ENCODE measurements around the gene OR56B1.
"Not testable (repeated sequence)": the region's sequence is repeated elsewhere in the genome, so short reads cannot be mapped to it uniquely, and the experiment has no call there.

Gene OR56B1

DNA sequence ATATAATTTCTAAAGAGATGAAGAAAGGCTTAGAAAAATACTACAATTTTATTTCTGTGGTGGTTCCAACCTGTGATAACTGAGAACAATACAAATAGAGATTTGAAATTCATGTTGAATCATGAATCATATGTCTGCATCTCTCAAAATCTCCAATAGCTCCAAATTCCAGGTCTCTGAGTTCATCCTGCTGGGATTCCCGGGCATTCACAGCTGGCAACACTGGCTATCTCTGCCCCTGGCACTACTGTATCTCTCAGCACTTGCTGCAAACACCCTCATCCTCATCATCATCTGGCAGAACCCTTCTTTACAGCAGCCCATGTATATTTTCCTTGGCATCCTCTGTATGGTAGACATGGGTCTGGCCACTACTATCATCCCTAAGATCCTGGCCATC lies at the start of gene OR56B1:
TSS of gene OR56B1 (plus strand) at position 53 of the 400 bp plus-strand sequence. CDS start at position 122, 69 bp downstream.
- no peak for DNase-seq

- DNase-seq, result no peak
These were observed 47.8 kb upstream of the OR56B1 start for GRCh38 chr11:5688482-5688881.

- no peak for DNase-seq
These were observed 46.7 kb upstream of the OR56B1 start, which contains the start of gene TRIM22 for GRCh38 chr11:5689551-5689983. Gene TRIM22 (plus strand): TSS chr11:5689790. CDS start chr11:5696233, 6,443 bp downstream.

- no peak for DNase-seq
These were observed 46.0 kb upstream of the OR56B1 start for GRCh38 chr11:5690216-5690615.

- no peak for DNase-seq
These were observed 45.5 kb upstream of the OR56B1 start for GRCh38 chr11:5690736-5691135.

- not testable (repeated sequence) for DNase-seq
These were observed 44.8 kb upstream of the OR56B1 start for GRCh38 chr11:5691238-5691963.

DNA sequence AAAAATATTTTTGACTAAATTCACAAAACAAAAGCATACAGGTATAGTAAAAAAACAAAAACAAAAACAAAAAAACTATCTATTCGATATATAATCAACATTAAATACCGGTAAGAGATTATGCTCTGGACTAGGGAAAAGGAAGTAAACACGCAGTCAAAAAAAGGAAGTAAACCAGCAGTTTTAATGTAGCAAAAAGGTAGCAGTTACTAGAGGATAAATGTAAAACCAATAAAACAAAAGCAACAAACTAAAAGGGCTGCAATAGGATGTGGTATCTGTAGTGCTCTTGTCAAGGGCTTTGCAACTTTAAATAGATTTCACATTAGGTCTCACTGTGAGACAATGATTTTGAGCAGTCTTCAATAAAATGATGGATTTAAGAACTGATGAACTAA lies 44.3 kb upstream of the OR56B1 start:
- no peak for DNase-seq

DNA sequence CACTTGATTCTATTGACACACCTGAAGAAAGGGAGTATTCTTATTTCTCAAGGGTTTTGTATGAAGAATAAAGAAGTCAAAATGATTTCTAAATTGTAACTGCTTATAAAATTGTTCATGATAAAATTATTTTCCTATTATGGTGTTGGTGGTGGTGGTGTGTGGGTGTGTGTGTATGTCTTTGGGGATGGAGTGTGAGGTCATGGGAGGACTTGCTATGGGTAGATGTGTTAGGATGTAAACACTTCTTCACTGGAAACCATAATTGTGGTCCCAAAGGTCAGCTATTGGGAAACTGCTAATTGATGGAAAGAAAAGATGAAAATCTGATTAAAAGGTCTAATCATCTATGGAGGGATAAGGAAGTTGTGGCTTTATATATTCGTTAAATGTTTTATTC lies 41.6 kb upstream of the OR56B1 start:
- no peak for DNase-seq

DNA sequence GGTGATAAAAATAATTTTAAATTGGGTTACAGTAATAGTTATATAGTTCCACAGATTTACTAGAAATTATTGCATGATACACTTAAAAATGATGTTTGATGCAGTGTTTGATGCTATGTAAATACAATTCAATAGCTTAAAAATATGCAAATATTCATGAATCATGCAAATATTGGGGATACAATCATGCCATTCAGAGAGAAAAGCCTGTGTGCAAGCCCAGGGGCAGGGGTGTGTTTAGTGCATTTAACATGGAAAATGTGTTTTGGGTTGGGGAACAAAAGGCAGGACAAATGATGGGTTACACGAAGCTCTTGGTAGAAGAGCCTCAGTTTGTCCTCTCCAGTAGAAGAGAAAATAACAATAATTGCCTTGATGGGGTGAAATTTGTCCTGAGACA lies 40.7 kb upstream of the OR56B1 start:
- DNase-seq, result no peak

GRCh38 chr11:5696210-5696609 lies 40.0 kb upstream of the OR56B1 start:
- no peak for DNase-seq

DNA sequence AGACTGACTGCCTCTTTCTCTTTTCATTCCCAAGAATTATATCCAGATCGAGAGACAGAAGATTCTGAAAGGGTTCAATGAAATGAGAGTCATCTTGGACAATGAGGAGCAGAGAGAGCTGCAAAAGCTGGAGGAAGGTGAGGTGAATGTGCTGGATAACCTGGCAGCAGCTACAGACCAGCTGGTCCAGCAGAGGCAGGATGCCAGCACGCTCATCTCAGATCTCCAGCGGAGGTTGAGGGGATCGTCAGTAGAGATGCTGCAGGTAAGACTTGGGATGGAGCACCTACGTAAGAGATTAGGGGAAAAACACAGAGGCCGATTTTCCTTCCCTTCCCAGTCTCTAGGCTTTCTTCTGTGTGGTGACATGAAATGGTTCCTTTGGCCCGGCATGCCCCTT lies 38.0 kb upstream of the OR56B1 start:
- no peak for DNase-seq

DNA sequence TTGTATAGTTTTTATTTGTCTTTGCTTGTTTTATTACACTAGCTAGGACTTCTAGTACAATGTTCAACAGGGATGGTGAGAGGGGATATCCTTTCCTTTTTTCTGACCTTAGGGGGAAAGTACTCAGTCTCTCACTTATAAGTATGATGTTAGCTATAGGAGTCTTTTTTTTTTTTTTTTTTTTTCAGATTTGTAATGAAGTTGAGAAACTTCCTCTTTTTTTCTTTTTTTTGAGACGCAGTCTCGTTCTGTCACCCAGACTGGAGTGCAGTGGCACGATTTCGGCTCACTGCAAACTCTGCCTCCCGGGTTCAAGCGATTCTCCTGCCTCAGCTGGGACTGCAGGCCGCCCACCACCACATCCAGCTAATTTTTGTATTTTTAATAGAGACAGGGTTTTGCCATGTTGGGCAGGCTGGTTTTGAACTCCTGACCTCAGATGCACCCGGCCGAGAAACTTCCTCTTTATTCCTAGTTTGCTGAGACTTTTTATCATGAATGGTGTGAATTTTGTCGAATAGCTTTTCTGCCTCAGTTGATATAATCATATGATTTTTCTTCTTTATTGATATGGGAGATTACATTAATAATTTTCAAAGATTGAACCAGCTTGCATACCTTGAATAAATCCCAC lies 35.7 kb upstream of the OR56B1 start:
- no peak for DNase-seq

GRCh38 chr11:5701055-5701577 lies 35.1 kb upstream of the OR56B1 start:
- no peak for DNase-seq

DNA sequence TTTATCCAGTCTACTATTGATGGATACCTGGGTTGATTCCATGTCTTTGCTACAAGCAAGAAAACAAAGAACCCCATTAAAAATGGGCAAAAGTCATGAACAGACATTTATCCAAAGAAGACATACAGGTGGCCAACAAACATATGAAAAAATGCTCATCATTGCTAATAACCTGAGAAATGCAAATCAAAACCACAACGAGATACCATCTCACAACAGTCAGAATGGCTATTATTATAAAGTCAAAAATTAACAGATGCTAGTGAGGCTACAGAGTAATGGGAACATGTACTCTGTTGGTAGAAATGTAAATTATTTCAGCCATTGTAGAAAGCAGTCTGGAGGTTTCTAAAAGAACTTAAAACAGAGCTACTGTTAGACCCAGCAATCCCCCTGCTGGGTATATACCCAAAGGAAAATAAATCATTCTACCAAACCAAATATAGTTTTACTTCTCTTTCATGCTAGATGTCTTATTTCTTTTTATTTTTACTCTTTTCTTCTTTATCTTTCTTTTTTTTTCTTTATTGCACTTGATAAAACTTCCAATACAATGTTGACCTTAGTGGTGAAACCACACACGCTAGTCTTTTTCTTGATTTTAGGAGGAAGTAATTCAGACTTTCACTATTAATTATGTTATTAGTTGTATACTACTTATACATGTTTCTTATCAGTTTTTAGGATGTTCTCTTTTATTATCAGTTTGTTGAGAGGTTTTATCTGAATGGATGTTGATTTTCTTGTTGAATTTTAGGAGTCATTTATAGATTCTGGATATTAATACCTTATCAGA lies 32.3 kb upstream of the OR56B1 start:
- no peak for DNase-seq

DNA sequence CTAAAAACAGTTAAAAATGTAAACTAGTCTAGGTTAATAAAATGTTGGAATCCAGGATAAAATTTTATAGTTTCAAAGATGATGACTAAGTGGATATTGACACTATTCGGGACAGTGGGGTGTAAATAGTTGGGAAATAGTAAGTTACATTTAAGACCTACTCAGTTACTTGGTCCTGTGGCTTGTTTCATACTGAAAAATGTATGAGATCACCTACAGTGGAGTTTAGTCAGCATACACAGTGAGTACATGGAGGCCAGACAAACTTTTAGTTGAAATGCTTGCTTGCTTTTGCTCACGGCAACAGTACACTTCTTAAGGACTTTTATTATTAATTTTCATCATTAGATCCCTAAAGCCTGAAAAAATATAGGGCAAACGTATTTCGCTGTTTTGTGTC lies 30.6 kb upstream of the OR56B1 start:
- DNase-seq, result no peak

GRCh38 chr11:5712507-5712906 lies 23.7 kb upstream of the OR56B1 start:
- no peak for DNase-seq

GRCh38 chr11:5713695-5714094 lies 22.6 kb upstream of the OR56B1 start:
- no peak for DNase-seq

DNA sequence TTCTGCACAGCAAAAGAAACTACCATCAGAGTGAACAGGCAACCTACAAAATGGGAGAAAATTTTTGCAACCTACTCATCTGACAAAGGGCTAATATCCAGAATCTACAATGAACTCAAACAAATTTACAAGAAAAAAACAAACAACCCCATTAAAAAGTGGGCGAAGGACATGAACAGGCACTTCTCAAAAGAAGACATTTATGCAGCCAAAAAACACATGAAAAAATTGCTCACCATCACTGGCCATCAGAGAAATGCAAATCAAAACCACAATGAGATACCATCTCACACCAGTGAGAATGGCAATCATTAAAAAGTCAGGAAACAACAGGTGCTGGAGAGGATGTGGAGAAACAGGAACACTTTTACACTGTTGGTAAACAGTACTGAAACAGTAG lies 19.7 kb upstream of the OR56B1 start:
- DNase-seq, result not testable (repeated sequence)

GRCh38 chr11:5719703-5720495 lies 16.3 kb upstream of the OR56B1 start:
- no peak for DNase-seq

GRCh38 chr11:5722622-5723021 lies 13.6 kb upstream of the OR56B1 start:
- no peak for DNase-seq

DNA sequence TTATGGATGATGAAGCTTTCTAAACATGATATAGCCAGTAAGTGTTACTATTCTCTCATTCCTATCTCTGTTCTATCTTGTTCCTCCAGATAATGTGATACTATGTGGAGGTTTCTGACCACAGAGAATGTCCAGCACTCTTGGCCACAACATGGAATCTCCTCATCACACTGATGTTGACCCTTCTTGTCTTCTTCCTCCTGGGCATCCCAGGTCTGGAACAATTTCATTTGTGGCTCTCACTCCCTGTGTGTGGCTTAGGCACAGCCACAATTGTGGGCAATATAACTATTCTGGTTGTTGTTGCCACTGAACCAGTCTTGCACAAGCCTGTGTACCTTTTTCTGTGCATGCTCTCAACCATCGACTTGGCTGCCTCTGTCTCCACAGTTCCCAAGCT lies 9.9 kb upstream of the OR56B1 start:
- no peak for DNase-seq

DNA sequence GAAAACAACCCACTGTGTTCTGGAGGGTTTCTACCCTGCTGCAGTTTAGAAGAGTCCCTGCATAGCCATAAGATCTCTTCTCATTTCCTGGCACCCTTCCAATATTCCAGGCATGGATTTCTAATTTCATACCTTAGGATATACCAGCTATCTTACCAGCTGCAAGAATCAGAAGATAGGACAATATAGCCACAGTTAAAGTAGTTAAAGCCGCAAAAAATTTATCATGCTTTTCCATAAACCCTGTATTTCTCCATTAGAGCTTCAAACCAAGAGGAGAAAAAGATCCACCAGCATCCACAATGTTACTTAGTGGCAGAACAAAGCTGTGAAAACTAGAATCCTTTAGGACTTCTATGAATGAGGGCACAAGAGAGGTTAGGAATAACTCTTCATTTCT lies 8.6 kb upstream of the OR56B1 start:
- DNase-seq, result no peak

DNA sequence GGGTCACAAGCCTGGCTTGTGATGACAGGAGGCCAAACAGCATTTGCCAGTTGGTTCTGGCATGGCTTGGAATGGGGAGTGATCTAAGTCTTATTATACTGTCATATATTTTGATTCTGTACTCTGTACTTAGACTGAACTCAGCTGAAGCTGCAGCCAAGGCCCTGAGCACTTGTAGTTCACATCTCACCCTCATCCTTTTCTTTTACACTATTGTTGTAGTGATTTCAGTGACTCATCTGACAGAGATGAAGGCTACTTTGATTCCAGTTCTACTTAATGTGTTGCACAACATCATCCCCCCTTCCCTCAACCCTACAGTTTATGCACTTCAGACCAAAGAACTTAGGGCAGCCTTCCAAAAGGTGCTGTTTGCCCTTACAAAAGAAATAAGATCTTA lies 843 bp downstream of the OR56B1 start:
- no peak for DNase-seq

Data from NCI-H1436 (cell line).